Middle frontal gyrus (tissue), 1 donor: Measurements from ENCODE around the gene TGM1.
"Not testable (repeated sequence)": the region's sequence is repeated elsewhere in the genome, so short reads cannot be mapped to it uniquely, and the experiment has no call there.

ENCODE experiments used
- DNase-seq: peaks from one replicate; pipeline ENCODE4 v3.0.0-alpha.2; 2015; ENCODE audit warnings: low spot score; ENCODE audit errors: extremely low spot score

TGM1 gene

GRCh38 chr14:24254630-24255392, 8.2 kb downstream of the TGM1 start:
- no peak for DNase-seq

- no peak for DNase-seq
Measured at GRCh38 chr14:24253936-24254335, 9.0 kb downstream of the TGM1 start.

GRCh38 chr14:24252289-24253124, 10.5 kb downstream of the TGM1 start:
- DNase-seq: no peak

GRCh38 chr14:24251880-24252288, 11.1 kb downstream of the TGM1 start:
- DNase-seq: no peak

GRCh38 chr14:24250354-24250753, 12.6 kb downstream of the TGM1 start:
- DNase-seq: no peak

- no peak for DNase-seq
Measured at GRCh38 chr14:24249230-24250021, 13.6 kb downstream of the TGM1 start.

- DNase-seq: no peak
Measured at GRCh38 chr14:24247422-24247821, 15.6 kb downstream of the TGM1 start.

- DNase-seq: no peak
Measured at GRCh38 chr14:24246765-24247212, 16.2 kb downstream of the TGM1 start.

GRCh38 chr14:24245350-24245749, 17.6 kb downstream of the TGM1 start:
- not testable (repeated sequence) for DNase-seq

GRCh38 chr14:24243336-24243836, 19.6 kb downstream of the TGM1 start:
- DNase-seq: no peak

- DNase-seq: peak; percentile 84
Measured at GRCh38 chr14:24241829-24242443, 21.0 kb downstream of the TGM1 start.

- no peak for DNase-seq
Measured at GRCh38 chr14:24240110-24240918, 22.7 kb downstream of the TGM1 start.

GRCh38 chr14:24238527-24239037, 24.4 kb downstream of the TGM1 start:
- DNase-seq: no peak

GRCh38 chr14:24238123-24238522, 24.9 kb downstream of the TGM1 start:
- DNase-seq: no peak

- no peak for DNase-seq
Measured at GRCh38 chr14:24237463-24237955, 25.5 kb downstream of the TGM1 start.

- no peak for DNase-seq
Measured at GRCh38 chr14:24236689-24237462, 26.1 kb downstream of the TGM1 start.

- no peak for DNase-seq
Measured at GRCh38 chr14:24235804-24236688, 26.9 kb downstream of the TGM1 start.
